Stimulated activated naive CD4-positive, alpha-beta T cell treated with Interleukin-2 at 50 U/mL for 16 hours (primary cell): Measurements from ENCODE around the gene EPAS1.
A peak's percentile ranks its signal among the peaks of the same experiment; 100 is the strongest.

ENCODE experiments used
- DNase-seq: peaks from one replicate; lab custom pipeline; 2025; lab: John Stamatoyannopoulos, UW

Gene EPAS1

GRCh38 chr2:46296840-46297545 lies at the start of gene EPAS1:
TSS of gene EPAS1 (plus strand) at chr2:46297407. CDS start at chr2:46297912, 505 bp downstream.
- peak; percentile 82 for DNase-seq

- no peak for DNase-seq
These were observed 49.0 kb upstream of the EPAS1 start for GRCh38 chr2:46248171-46248570.

- DNase-seq = no peak
These were observed 47.6 kb upstream of the EPAS1 start for GRCh38 chr2:46249654-46250053.

- no peak for DNase-seq
These were observed 44.1 kb upstream of the EPAS1 start for GRCh38 chr2:46252891-46253659.

- no peak for DNase-seq
These were observed 42.7 kb upstream of the EPAS1 start for GRCh38 chr2:46254474-46254873.

- DNase-seq = no peak
These were observed 40.6 kb upstream of the EPAS1 start for GRCh38 chr2:46256563-46257142.

- DNase-seq = no peak
These were observed 39.7 kb upstream of the EPAS1 start for GRCh38 chr2:46257476-46257875.

GRCh38 chr2:46257980-46258379 lies 39.2 kb upstream of the EPAS1 start:
- no peak for DNase-seq

- DNase-seq = no peak
These were observed 38.0 kb upstream of the EPAS1 start for GRCh38 chr2:46258937-46259776.

- DNase-seq = no peak
These were observed 37.4 kb upstream of the EPAS1 start for GRCh38 chr2:46259777-46260168.

GRCh38 chr2:46260305-46260704 lies 36.9 kb upstream of the EPAS1 start:
- DNase-seq = no peak

GRCh38 chr2:46262248-46262938 lies 34.8 kb upstream of the EPAS1 start:
- no peak for DNase-seq

GRCh38 chr2:46263347-46263746 lies 33.9 kb upstream of the EPAS1 start:
- DNase-seq = no peak

- no peak for DNase-seq
These were observed 32.8 kb upstream of the EPAS1 start for GRCh38 chr2:46264447-46264846.

GRCh38 chr2:46266134-46266533 lies 31.1 kb upstream of the EPAS1 start:
- no peak for DNase-seq

- no peak for DNase-seq
These were observed 29.6 kb upstream of the EPAS1 start for GRCh38 chr2:46267616-46268015.

- DNase-seq = no peak
These were observed 29.0 kb upstream of the EPAS1 start for GRCh38 chr2:46268196-46268595.

- no peak for DNase-seq
These were observed 28.2 kb upstream of the EPAS1 start for GRCh38 chr2:46269001-46269400.

GRCh38 chr2:46269544-46270273 lies 27.5 kb upstream of the EPAS1 start:
- DNase-seq = no peak

GRCh38 chr2:46270384-46270783 lies 26.8 kb upstream of the EPAS1 start:
- DNase-seq = no peak
